Measurements from ENCODE around the gene CEP350. TPM values are rescaled to one million over a fixed set of nuclear protein-coding genes. Genes with fewer than 3 reads are reported as not detected.
A peak's percentile ranks its signal among the peaks of the same experiment; 100 is the strongest.
"Not testable (repeated sequence)": the region's sequence is repeated elsewhere in the genome, so short reads cannot be mapped to it uniquely, and the experiment has no call there.

The CEP350 gene
- total RNA-seq, 1 experiment from 2014 or later: 42.3 TPM

DNA sequence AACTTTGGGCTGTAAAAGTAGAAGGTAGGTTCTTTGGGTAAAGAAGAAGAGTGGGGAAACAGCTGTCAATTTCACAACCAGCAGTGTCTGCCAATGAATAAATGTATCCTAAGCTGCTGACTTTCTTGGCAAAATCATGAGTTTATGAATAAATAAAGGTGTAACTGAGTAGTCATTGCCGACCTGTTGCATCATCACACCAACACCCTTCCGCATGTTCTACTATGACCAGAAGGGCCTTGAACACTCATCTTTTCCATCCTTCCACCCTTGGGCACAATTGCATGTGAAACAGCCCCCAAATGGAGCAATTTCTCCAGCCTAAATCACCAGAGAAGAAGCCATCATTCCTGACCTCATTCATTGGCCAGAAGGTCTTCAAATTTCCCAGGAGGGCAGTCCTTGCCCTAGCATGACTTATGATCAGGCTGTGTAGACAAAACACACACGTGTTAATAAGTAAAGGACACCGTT, 168.9 kb downstream of the CEP350 start:
- peak overlapping the region; percentile 3 for H3K27ac Mint-ChIP-seq (ENCODE audit: unreplicated experiment)
- DNase-seq: no peak
- CTCF ChIA-PET: interaction anchor here (0.7 kb wide), 1 partner anchor 10 kb away, joined by 4 read pairs; no protein-coding TSS in a partner anchor

DNA sequence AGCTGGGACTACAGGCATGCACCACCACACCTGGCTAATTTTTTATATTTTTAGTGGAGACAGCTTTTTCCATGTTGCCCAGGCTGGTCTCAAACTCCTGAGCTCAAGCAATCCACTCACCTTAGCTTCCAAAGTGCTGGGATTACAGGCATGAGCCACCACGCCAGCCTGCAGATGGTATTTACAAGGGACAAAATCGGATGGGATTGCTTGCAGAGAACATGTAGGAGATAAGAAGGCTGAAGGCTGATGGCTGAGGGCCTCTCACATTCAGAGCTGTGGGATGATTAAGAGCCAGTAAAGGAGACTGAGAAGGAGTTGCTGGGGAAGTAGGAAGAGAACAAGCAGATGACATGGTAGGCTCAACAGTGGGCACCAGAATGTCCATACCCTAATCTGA, 176.0 kb downstream of the CEP350 start:
- TF ChIP-seq, protein P1, sequence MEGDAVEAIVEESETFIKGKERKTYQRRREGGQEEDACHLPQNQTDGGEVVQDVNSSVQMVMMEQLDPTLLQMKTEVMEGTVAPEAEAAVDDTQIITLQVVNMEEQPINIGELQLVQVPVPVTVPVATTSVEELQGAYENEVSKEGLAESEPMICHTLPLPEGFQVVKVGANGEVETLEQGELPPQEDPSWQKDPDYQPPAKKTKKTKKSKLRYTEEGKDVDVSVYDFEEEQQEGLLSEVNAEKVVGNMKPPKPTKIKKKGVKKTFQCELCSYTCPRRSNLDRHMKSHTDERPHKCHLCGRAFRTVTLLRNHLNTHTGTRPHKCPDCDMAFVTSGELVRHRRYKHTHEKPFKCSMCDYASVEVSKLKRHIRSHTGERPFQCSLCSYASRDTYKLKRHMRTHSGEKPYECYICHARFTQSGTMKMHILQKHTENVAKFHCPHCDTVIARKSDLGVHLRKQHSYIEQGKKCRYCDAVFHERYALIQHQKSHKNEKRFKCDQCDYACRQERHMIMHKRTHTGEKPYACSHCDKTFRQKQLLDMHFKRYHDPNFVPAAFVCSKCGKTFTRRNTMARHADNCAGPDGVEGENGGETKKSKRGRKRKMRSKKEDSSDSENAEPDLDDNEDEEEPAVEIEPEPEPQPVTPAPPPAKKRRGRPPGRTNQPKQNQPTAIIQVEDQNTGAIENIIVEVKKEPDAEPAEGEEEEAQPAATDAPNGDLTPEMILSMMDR (IDR thresholded peaks at IDR 0.05; ENCODE audit: unreplicated experiment): no peak
- no peaks in the 10 kb centered on the region for H3K36me3 Mint-ChIP-seq (ENCODE audit: insufficient read depth, unreplicated experiment)
- peaks cover 9% of the 10 kb centered on the region for H3K4me1 Mint-ChIP-seq (ENCODE audit: low read depth, unreplicated experiment)
- no peaks in the 10 kb centered on the region for H3K27me3 Mint-ChIP-seq (ENCODE audit: unreplicated experiment)
- intact Hi-C loops (cut with micrococcal nuclease; ENCODE audit: unreplicated experiment): no loop called here
- H3K27ac Mint-ChIP-seq (ENCODE audit: unreplicated experiment): no peak overlapping the region
- CTCF ChIA-PET: no interaction called here
- BruUV-seq (replicated peaks): no TSS peak
- H3K9me3 Mint-ChIP-seq (ENCODE audit: low read depth, unreplicated experiment): no peaks in the 10 kb centered on the region
- no peak overlapping the region for H3K4me3 Mint-ChIP-seq (ENCODE audit: low read depth, unreplicated experiment)
- no peak for DNase-seq

More for the DNA sequence above, 168.9 kb downstream of the CEP350 start:
- Mint-ChIP-seq H3K4me3 (ENCODE audit: low read depth, unreplicated experiment) (no peak overlapping the region), H3K36me3 (ENCODE audit: insufficient read depth, unreplicated experiment) (no peaks in the 10 kb centered on the region), H3K9me3 (ENCODE audit: low read depth, unreplicated experiment) (no peaks in the 10 kb centered on the region), H3K4me1 (ENCODE audit: low read depth, unreplicated experiment) (peaks cover 8% of the 10 kb centered on the region), H3K27me3 (ENCODE audit: unreplicated experiment) (no peaks in the 10 kb centered on the region)
- TF ChIP-seq, protein P1 (IDR thresholded peaks at IDR 0.05; ENCODE audit: unreplicated experiment): no peak
- intact Hi-C loops (cut with micrococcal nuclease; ENCODE audit: unreplicated experiment): no loop called here
- BruUV-seq (replicated peaks): no TSS peak

DNA sequence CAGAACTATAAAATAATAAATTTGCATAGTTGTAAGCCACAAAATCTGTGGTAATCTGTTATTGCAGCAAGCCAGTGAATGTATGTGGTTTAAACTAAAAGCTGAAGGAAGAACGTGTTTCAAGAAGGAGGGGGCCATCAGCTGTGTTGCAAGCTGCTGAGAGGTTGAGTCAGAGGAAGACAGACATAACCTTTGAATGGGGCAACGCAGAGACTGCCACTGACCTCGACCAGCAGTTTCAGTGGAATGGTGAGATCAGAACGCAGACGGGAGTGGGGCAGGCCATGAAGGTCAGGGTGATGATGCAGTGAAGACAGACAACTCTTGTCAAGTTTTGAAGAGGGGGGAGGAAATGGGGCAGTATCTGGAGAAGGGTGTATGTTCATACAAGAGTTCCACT, 176.9 kb downstream of the CEP350 start:
- no peaks in the 10 kb centered on the region for H3K9me3 Mint-ChIP-seq (ENCODE audit: low read depth, unreplicated experiment)
- H3K27me3 Mint-ChIP-seq (ENCODE audit: unreplicated experiment): no peaks in the 10 kb centered on the region
- intact Hi-C loops (cut with micrococcal nuclease; ENCODE audit: unreplicated experiment): no loop called here
- no peak overlapping the region for H3K4me3 Mint-ChIP-seq (ENCODE audit: low read depth, unreplicated experiment)
- peaks cover 18% of the 10 kb centered on the region for H3K4me1 Mint-ChIP-seq (ENCODE audit: low read depth, unreplicated experiment)
- no peak overlapping the region for H3K27ac Mint-ChIP-seq (ENCODE audit: unreplicated experiment)
- CTCF ChIA-PET: no interaction called here
- TF ChIP-seq, protein P1 (IDR thresholded peaks at IDR 0.05; ENCODE audit: unreplicated experiment): no peak
- no peaks in the 10 kb centered on the region for H3K36me3 Mint-ChIP-seq (ENCODE audit: insufficient read depth, unreplicated experiment)
- DNase-seq: no peak
- BruUV-seq (replicated peaks): no TSS peak

DNA sequence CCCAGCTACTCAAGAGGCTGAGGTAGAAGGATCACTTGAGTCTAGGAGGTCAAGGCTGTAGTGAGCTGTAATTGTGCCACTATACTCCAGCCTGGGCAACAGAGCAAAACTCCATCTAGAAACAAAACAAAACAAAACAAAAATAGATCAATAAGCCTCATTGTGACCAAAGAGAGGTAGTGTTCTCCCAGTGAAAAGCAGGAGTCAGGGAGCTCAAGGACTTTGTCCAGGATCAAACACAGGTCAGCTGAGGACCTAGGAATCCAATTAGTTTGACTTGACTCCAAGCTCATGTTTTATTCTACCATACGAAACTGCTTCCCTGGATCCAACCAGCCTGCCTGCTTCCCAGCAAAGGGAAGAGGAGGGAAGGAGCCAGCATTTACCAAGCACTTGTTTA, 178.6 kb downstream of the CEP350 start:
- DNase-seq: no peak
- Mint-ChIP-seq H3K9me3 (ENCODE audit: low read depth, unreplicated experiment) (peaks cover 3% of the 10 kb centered on the region), H3K4me3 (ENCODE audit: low read depth, unreplicated experiment) (no peak overlapping the region), H3K27ac (ENCODE audit: unreplicated experiment) (no peak overlapping the region), H3K27me3 (ENCODE audit: unreplicated experiment) (no peaks in the 10 kb centered on the region), H3K4me1 (ENCODE audit: low read depth, unreplicated experiment) (peaks cover 27% of the 10 kb centered on the region), H3K36me3 (ENCODE audit: insufficient read depth, unreplicated experiment) (no peaks in the 10 kb centered on the region)
- intact Hi-C loops (cut with micrococcal nuclease; ENCODE audit: unreplicated experiment): no loop called here
- BruUV-seq (replicated peaks): no TSS peak
- TF ChIP-seq, protein P1 (IDR thresholded peaks at IDR 0.05; ENCODE audit: unreplicated experiment): no peak
- CTCF ChIA-PET: interaction anchor here (1.2 kb wide), 1 partner anchor 11 kb away, joined by 3 read pairs; no protein-coding TSS in a partner anchor

DNA sequence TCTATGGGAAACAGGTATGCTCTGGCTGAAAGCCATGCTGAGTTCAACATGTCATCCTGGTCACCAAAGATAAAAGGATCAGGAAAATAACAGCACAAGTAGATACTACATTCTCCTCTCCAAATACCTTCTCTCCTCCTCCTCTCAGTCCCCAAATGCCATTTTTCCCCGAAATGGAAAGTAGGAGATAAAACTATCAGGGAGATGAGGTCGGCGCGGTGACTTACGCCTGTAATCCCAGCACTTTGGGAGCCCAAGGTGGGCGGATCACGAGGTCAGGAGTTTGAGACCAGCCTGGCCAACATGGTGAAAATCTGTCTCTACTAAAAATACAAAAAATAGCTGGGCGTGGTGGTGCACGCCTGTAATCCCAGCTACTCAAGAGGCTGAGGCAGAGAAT, 179.1 kb downstream of the CEP350 start:
- peaks cover 27% of the 10 kb centered on the region for H3K4me1 Mint-ChIP-seq (ENCODE audit: low read depth, unreplicated experiment)
- intact Hi-C loops (cut with micrococcal nuclease; ENCODE audit: unreplicated experiment): not testable (repeated sequence)

More for the DNA sequence above, 179.1 kb downstream of the CEP350 start:
- H3K36me3 Mint-ChIP-seq (ENCODE audit: insufficient read depth, unreplicated experiment); BruUV-seq (replicated peaks); H3K4me3 Mint-ChIP-seq (ENCODE audit: low read depth, unreplicated experiment); H3K27me3 Mint-ChIP-seq (ENCODE audit: unreplicated experiment); H3K27ac Mint-ChIP-seq (ENCODE audit: unreplicated experiment); H3K9me3 Mint-ChIP-seq (ENCODE audit: low read depth, unreplicated experiment); DNase-seq: not testable (repeated sequence)
- CTCF ChIA-PET: interaction anchor here (1.2 kb wide), 1 partner anchor 11 kb away, joined by 3 read pairs; no protein-coding TSS in a partner anchor

Data from Calu3 (cell line).